ENCODE data around the gene SUCO. TPM values are rescaled to one million over a fixed set of nuclear protein-coding genes. Genes with fewer than 3 reads are reported as not detected.

Gene SUCO
- total RNA-seq, 2 experiments from 2014 or later: 22.8 TPM

GRCh38 chr1:172657586-172657985, 124.6 kb downstream of the SUCO start:
- Mint-ChIP-seq H3K9me3 (peaks cover 3% of the 10 kb centered on the region), H3K4me3 (no peak overlapping the region), H3K27ac (no peak overlapping the region), H3K27me3 (peaks cover 13% of the 10 kb centered on the region), H3K36me3 (ENCODE audit: low read depth) (peaks cover 19% of the 10 kb centered on the region), H3K4me1 (ENCODE audit: low read depth) (peaks cover 69% of the 10 kb centered on the region)
- TF ChIP-seq CTCF (IDR thresholded peaks at IDR 0.05): no peak
- POLR2A ChIA-PET: interaction anchor here (0.6 to 3.6 kb wide), 3 partner anchors 9 to 18 kb away, joined by 3 to 17 read pairs (median 4); no protein-coding TSS in a partner anchor
- no peak for ATAC-seq
- intact Hi-C loops (cut with micrococcal nuclease): no loop called here
- CTCF ChIA-PET: interaction anchor here (2.1 to 3.9 kb wide), 4 partner anchors 15 to 69 kb away, joined by 11 to 18 read pairs (median 16); no protein-coding TSS in a partner anchor
- DNase-seq: no peak

- peaks cover 74% of the 10 kb centered on the region for H3K4me1 Mint-ChIP-seq (ENCODE audit: low read depth)
- peaks cover 14% of the 10 kb centered on the region for H3K27me3 Mint-ChIP-seq
- H3K36me3 Mint-ChIP-seq (ENCODE audit: low read depth): peaks cover 30% of the 10 kb centered on the region
- ChIA-PET POLR2A (interaction anchor here (1.0 to 3.6 kb wide), 7 partner anchors 9 to 68 kb away, joined by 3 to 17 read pairs (median 4); no protein-coding TSS in a partner anchor), CTCF (interaction anchor here (0.6 to 3.9 kb wide), 15 partner anchors 12 to 260 kb away, joined by 3 to 18 read pairs (median 5); no protein-coding TSS in a partner anchor)
- peak; percentile 77 for ATAC-seq
- peak within 1 kb of the TSS; percentile 85 for H3K27ac Mint-ChIP-seq
- intact Hi-C loops (cut with micrococcal nuclease): loop anchor here (1.0 kb wide), 1 partner anchor 21 kb away; no protein-coding TSS in a partner anchor
- TF ChIP-seq CTCF (IDR thresholded peaks at IDR 0.05): no peak
- DNase-seq: peak; percentile 84
- peak within 1 kb of the TSS; percentile 79 for H3K4me3 Mint-ChIP-seq
- H3K9me3 Mint-ChIP-seq: peaks cover 7% of the 10 kb centered on the region
Observed at GRCh38 chr1:172658871-172659453, 126.0 kb downstream of the SUCO start, which contains the start of gene FASLG. Gene FASLG, plus strand, starts transcription at chr1:172659103. Its CDS starts 99 bp downstream, at chr1:172659202.

GRCh38 chr1:172661107-172661506, 128.2 kb downstream of the SUCO start:
- Mint-ChIP-seq H3K9me3 (peaks cover 8% of the 10 kb centered on the region), H3K27ac (peak overlapping the region; percentile 85), H3K27me3 (peaks cover 5% of the 10 kb centered on the region), H3K4me1 (ENCODE audit: low read depth) (peaks cover 74% of the 10 kb centered on the region), H3K4me3 (peak overlapping the region; percentile 79), H3K36me3 (ENCODE audit: low read depth) (peaks cover 50% of the 10 kb centered on the region)
- ChIA-PET CTCF (interaction anchor here (0.8 to 3.9 kb wide), 6 partner anchors 14 to 66 kb away, joined by 3 to 18 read pairs (median 4); no protein-coding TSS in a partner anchor), POLR2A (interaction anchor here (1.0 to 3.6 kb wide), 5 partner anchors 18 to 38 kb away, joined by 3 to 17 read pairs (median 4); no protein-coding TSS in a partner anchor)
- ATAC-seq: no peak
- intact Hi-C loops (cut with micrococcal nuclease): loop anchor here (5.0 kb wide), 1 partner anchor 34 kb away; no protein-coding TSS in a partner anchor
- DNase-seq: no peak
- TF ChIP-seq CTCF (IDR thresholded peaks at IDR 0.05): no peak

Other genes starting within 250 kb of the SUCO start
- not detected for gene C1orf105, start 112.5 kb upstream of the SUCO start, total RNA-seq
- gene PIGC, start 89.1 kb upstream of the SUCO start, total RNA-seq: 10 to 100 TPM; 17.8 to 19.5 TPM
- gene FASLG, start 126.0 kb downstream of the SUCO start, total RNA-seq: 1 to 10 TPM; 7.0 to 8.4 TPM